ENCODE results near the gene OR10H5. TPM values are rescaled to one million over a fixed set of nuclear protein-coding genes. Genes with fewer than 3 reads are reported as not detected.

OR10H5 gene
- total and polyA plus RNA-seq, 2 experiments from 2014 or later: not detected

DNA sequence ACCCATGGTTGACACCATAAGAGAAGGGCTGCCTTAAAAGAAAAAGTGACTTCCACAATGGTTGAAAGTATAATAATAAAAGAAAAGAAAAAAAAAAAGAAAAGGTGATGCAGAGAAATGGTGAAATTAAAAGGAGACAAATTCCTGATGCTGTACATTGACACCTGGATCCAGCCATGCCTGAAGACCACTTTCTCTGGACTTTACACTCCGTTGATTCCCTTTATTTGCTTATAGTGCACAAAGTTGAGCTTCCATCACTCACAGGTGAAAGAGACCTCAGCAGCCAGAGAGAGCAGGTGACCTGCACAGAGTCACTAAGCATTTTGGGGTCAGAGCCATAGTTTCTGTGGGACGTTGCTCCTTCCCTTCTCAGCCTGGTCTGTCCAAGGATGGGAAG lies 12.2 kb upstream of the OR10H5 start (continued):
- no peak for TF ChIP-seq ZNF114 (CRISPR knock-in tag; IDR thresholded peaks at IDR 0.05)
- TF ChIP-seq REST (IDR thresholded peaks at IDR 0.05; ENCODE audit: unreplicated experiment): no peak
- no peak for TF ChIP-seq JUNB (IDR thresholded peaks at IDR 0.05; ENCODE audit: unreplicated experiment)
- no peak for TF ChIP-seq ZNF331 (CRISPR knock-in tag; IDR thresholded peaks at IDR 0.05; ENCODE audit: low read depth)
- no peak for TF ChIP-seq POLR2AphosphoS5 (IDR thresholded peaks at IDR 0.05; ENCODE audit: low read depth)

DNA sequence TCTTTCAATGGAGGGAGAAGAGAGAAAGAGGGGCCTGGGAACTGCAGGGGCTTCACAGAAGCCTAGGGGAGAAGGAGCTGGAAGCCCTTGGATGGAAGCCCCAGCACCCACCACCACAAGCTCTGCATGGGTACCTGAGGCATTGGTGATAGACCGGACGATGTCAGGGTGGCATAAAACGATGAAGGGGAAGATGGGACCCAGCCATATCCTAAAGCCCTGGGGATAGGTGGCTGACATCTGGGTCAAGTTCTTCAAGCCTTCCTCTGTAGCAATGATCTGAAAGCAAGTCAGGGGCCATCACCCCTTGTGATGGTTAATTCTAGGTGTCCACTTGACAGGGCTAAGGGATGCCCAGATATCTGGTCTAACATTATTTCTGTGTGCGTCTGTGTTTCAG lies 11.2 kb upstream of the OR10H5 start:
- Histone ChIP-seq H2AFZ (no peak overlapping the region), H3K27me3 (ENCODE audit: insufficient read depth) (no peaks in the 10 kb centered on the region), H4K20me1 (replicated peaks; ENCODE audit: insufficient read depth) (no peaks in the 10 kb centered on the region), H3K9me2 (ENCODE audit: insufficient read depth) (no peaks in the 10 kb centered on the region), H3K79me2 (replicated peaks; ENCODE audit: insufficient read depth) (no peaks in the 10 kb centered on the region), H3K27ac (ENCODE audit: low read depth) (no peak overlapping the region), H3F3A (replicated peaks; ENCODE audit: low read depth) (no peaks in the 10 kb centered on the region), H3K4me3 (no peak overlapping the region), H3K4me1 (ENCODE audit: insufficient read depth) (no peaks in the 10 kb centered on the region), H3K36me3 (ENCODE audit: insufficient read depth) (no peaks in the 10 kb centered on the region), H3K4me2 (no peak overlapping the region)
- Mint-ChIP-seq H3K4me1 (no peaks in the 10 kb centered on the region), H3K4me3 (no peak overlapping the region), H3K27ac (no peak overlapping the region), H3K9me3 (peaks cover 92% of the 10 kb centered on the region), H3K27me3 (ENCODE audit: insufficient read depth, low read depth, poor library complexity) (peaks cover 11% of the 10 kb centered on the region), H3K36me3 (ENCODE audit: low read depth) (peaks cover 50% of the 10 kb centered on the region)
- no peak for ATAC-seq
- DNase-seq (ENCODE audit: low spot score): no peak
- TF ChIP-seq CTCF (conservative IDR thresholded peaks at IDR 0.05; ENCODE audit: low read depth in 2 of 2): no peak
- no peak for TF ChIP-seq EZH2 (IDR thresholded peaks at IDR 0.05; ENCODE audit: low read depth, unreplicated experiment)
- TF ChIP-seq POLR2AphosphoS5 (IDR thresholded peaks at IDR 0.05; ENCODE audit: low read depth): no peak
- TF ChIP-seq EZH2phosphoT487 (IDR thresholded peaks at IDR 0.05; ENCODE audit: unreplicated experiment): no peak
- no peak for TF ChIP-seq CREB1 (CRISPR knock-in tag; IDR thresholded peaks at IDR 0.05; ENCODE audit: low read depth)
- TF ChIP-seq ZNF114 (CRISPR knock-in tag; IDR thresholded peaks at IDR 0.05): no peak
- no peak for TF ChIP-seq NANOG (IDR thresholded peaks at IDR 0.05; ENCODE audit: borderline replicate concordance)
- no peak for TF ChIP-seq STAT1 (IDR thresholded peaks at IDR 0.05; ENCODE audit: unreplicated experiment)
- TF ChIP-seq JUNB (IDR thresholded peaks at IDR 0.05; ENCODE audit: unreplicated experiment): no peak
- no peak for TF ChIP-seq ETS1 (IDR thresholded peaks at IDR 0.05)
- no peak for TF ChIP-seq REST (IDR thresholded peaks at IDR 0.05; ENCODE audit: unreplicated experiment)

Measured in GM23338 (cell line).